ENCODE data around the gene ANKRD12. TPM values are rescaled to one million over a fixed set of nuclear protein-coding genes. Genes with fewer than 3 reads are reported as not detected.
A peak's percentile ranks its signal among the peaks of the same experiment; 100 is the strongest.
"Not testable (repeated sequence)": the region's sequence is repeated elsewhere in the genome, so short reads cannot be mapped to it uniquely, and the experiment has no call there.

The ANKRD12 gene
- total RNA-seq, result 10 to 100 TPM; 33.1 to 33.9 TPM

- Mint-ChIP-seq H3K27me3 (no peaks in the 10 kb centered on the region), H3K4me3 (peak within 1 kb of the TSS; percentile 94), H3K4me1 (peaks cover 53% of the 10 kb centered on the region), H3K27ac (peak within 1 kb of the TSS; percentile 98), H3K9me3 (no peaks in the 10 kb centered on the region), H3K36me3 (peaks cover 36% of the 10 kb centered on the region)
- DNase-seq, result peak; percentile 99
These were observed at the start of gene ANKRD12 for GRCh38 chr18:9136315-9137155. Gene ANKRD12 (plus strand): TSS chr18:9136781. CDS start chr18:9182433, 45,652 bp downstream.

GRCh38 chr18:9087144-9087543, 49.4 kb upstream of the ANKRD12 start:
- Mint-ChIP-seq H3K4me3 (no peak overlapping the region), H3K27me3 (no peaks in the 10 kb centered on the region), H3K4me1 (peaks cover 51% of the 10 kb centered on the region), H3K27ac (peak overlapping the region; percentile 38), H3K36me3 (peaks cover 11% of the 10 kb centered on the region), H3K9me3 (peaks cover 3% of the 10 kb centered on the region)
- no peak for DNase-seq

GRCh38 chr18:9088252-9088651, 48.3 kb upstream of the ANKRD12 start:
- peaks cover 3% of the 10 kb centered on the region for H3K9me3 Mint-ChIP-seq
- peaks cover 43% of the 10 kb centered on the region for H3K4me1 Mint-ChIP-seq
- DNase-seq, result no peak
- no peak overlapping the region for H3K4me3 Mint-ChIP-seq
- H3K36me3 Mint-ChIP-seq, result peaks cover 13% of the 10 kb centered on the region
- H3K27me3 Mint-ChIP-seq, result no peaks in the 10 kb centered on the region
- H3K27ac Mint-ChIP-seq, result peak overlapping the region; percentile 42

- not testable (repeated sequence) for H3K4me3 Mint-ChIP-seq, DNase-seq, H3K9me3 Mint-ChIP-seq, H3K27me3 Mint-ChIP-seq
- Mint-ChIP-seq H3K4me1 (peaks cover 40% of the 10 kb centered on the region), H3K27ac (peak overlapping the region; percentile 31), H3K36me3 (peaks cover 13% of the 10 kb centered on the region)
These were observed 47.9 kb upstream of the ANKRD12 start for GRCh38 chr18:9088727-9089126.

GRCh38 chr18:9090578-9090977, 46.0 kb upstream of the ANKRD12 start:
- no peak for DNase-seq
- Mint-ChIP-seq H3K9me3 (peaks cover 5% of the 10 kb centered on the region), H3K4me3 (peak overlapping the region; percentile 79), H3K27me3 (no peaks in the 10 kb centered on the region), H3K27ac (peak overlapping the region; percentile 92), H3K36me3 (peaks cover 18% of the 10 kb centered on the region), H3K4me1 (peaks cover 55% of the 10 kb centered on the region)

GRCh38 chr18:9091066-9091476, 45.5 kb upstream of the ANKRD12 start:
- peaks cover 18% of the 10 kb centered on the region for H3K36me3 Mint-ChIP-seq
- H3K4me3 Mint-ChIP-seq, result peak overlapping the region; percentile 79
- H3K27ac Mint-ChIP-seq, result peak overlapping the region; percentile 92
- peaks cover 60% of the 10 kb centered on the region for H3K4me1 Mint-ChIP-seq
- H3K9me3 Mint-ChIP-seq, result peaks cover 3% of the 10 kb centered on the region
- DNase-seq, result no peak
- H3K27me3 Mint-ChIP-seq, result no peaks in the 10 kb centered on the region

- no peak overlapping the region for H3K4me3 Mint-ChIP-seq
- no peaks in the 10 kb centered on the region for H3K27me3 Mint-ChIP-seq
- H3K9me3 Mint-ChIP-seq, result peaks cover 3% of the 10 kb centered on the region
- no peak for DNase-seq
- peak overlapping the region; percentile 92 for H3K27ac Mint-ChIP-seq
- peaks cover 70% of the 10 kb centered on the region for H3K4me1 Mint-ChIP-seq
- peaks cover 19% of the 10 kb centered on the region for H3K36me3 Mint-ChIP-seq
These were observed 43.9 kb upstream of the ANKRD12 start for GRCh38 chr18:9092665-9093064.

GRCh38 chr18:9093109-9093508, 43.5 kb upstream of the ANKRD12 start:
- H3K36me3 Mint-ChIP-seq, result peaks cover 17% of the 10 kb centered on the region
- peaks cover 71% of the 10 kb centered on the region for H3K4me1 Mint-ChIP-seq
- peak overlapping the region; percentile 92 for H3K27ac Mint-ChIP-seq
- not testable (repeated sequence) for H3K27me3 Mint-ChIP-seq, H3K4me3 Mint-ChIP-seq, DNase-seq, H3K9me3 Mint-ChIP-seq

GRCh38 chr18:9094307-9095226, 42.0 kb upstream of the ANKRD12 start:
- Mint-ChIP-seq H3K4me1 (peaks cover 59% of the 10 kb centered on the region), H3K27me3 (no peaks in the 10 kb centered on the region), H3K36me3 (peaks cover 13% of the 10 kb centered on the region), H3K4me3 (peak overlapping the region; percentile 66), H3K9me3 (peaks cover 3% of the 10 kb centered on the region), H3K27ac (peak overlapping the region; percentile 96)
- DNase-seq, result peak; percentile 59

GRCh38 chr18:9095297-9096006, 41.1 kb upstream of the ANKRD12 start:
- DNase-seq, result peak; percentile 71
- H3K4me1 Mint-ChIP-seq, result peaks cover 54% of the 10 kb centered on the region
- H3K27ac Mint-ChIP-seq, result peak overlapping the region; percentile 96
- peaks cover 3% of the 10 kb centered on the region for H3K9me3 Mint-ChIP-seq
- H3K36me3 Mint-ChIP-seq, result peaks cover 12% of the 10 kb centered on the region
- peak overlapping the region; percentile 66 for H3K4me3 Mint-ChIP-seq
- H3K27me3 Mint-ChIP-seq, result no peaks in the 10 kb centered on the region

- H3K9me3 Mint-ChIP-seq, result peaks cover 3% of the 10 kb centered on the region
- DNase-seq, result no peak
- H3K4me1 Mint-ChIP-seq, result peaks cover 49% of the 10 kb centered on the region
- no peaks in the 10 kb centered on the region for H3K27me3 Mint-ChIP-seq
- H3K27ac Mint-ChIP-seq, result peak overlapping the region; percentile 96
- H3K4me3 Mint-ChIP-seq, result peak overlapping the region; percentile 66
- peaks cover 12% of the 10 kb centered on the region for H3K36me3 Mint-ChIP-seq
These were observed 40.6 kb upstream of the ANKRD12 start for GRCh38 chr18:9096007-9096371.

- Mint-ChIP-seq H3K4me1 (peaks cover 47% of the 10 kb centered on the region), H3K27me3 (no peaks in the 10 kb centered on the region), H3K9me3 (peaks cover 2% of the 10 kb centered on the region), H3K4me3 (no peak overlapping the region), H3K36me3 (peaks cover 12% of the 10 kb centered on the region), H3K27ac (peak overlapping the region; percentile 36)
- no peak for DNase-seq
These were observed 39.9 kb upstream of the ANKRD12 start for GRCh38 chr18:9096685-9097084.

- no peak overlapping the region for H3K4me3 Mint-ChIP-seq
- peaks cover 46% of the 10 kb centered on the region for H3K4me1 Mint-ChIP-seq
- peaks cover 2% of the 10 kb centered on the region for H3K9me3 Mint-ChIP-seq
- H3K36me3 Mint-ChIP-seq, result peaks cover 13% of the 10 kb centered on the region
- H3K27ac Mint-ChIP-seq, result peak overlapping the region; percentile 71
- no peak for DNase-seq
- no peaks in the 10 kb centered on the region for H3K27me3 Mint-ChIP-seq
These were observed 39.2 kb upstream of the ANKRD12 start for GRCh38 chr18:9097349-9097748.

GRCh38 chr18:9100796-9101195, 35.8 kb upstream of the ANKRD12 start:
- peak overlapping the region; percentile 65 for H3K27ac Mint-ChIP-seq
- H3K4me3 Mint-ChIP-seq, result peak overlapping the region; percentile 46
- no peaks in the 10 kb centered on the region for H3K27me3 Mint-ChIP-seq
- peaks cover 39% of the 10 kb centered on the region for H3K36me3 Mint-ChIP-seq
- no peaks in the 10 kb centered on the region for H3K9me3 Mint-ChIP-seq
- peaks cover 41% of the 10 kb centered on the region for H3K4me1 Mint-ChIP-seq
- no peak for DNase-seq
